NK-92 (cell line): ENCODE data around the gene DNASE2.

Experiments
- DNase-seq: peaks from one replicate; lab custom pipeline; 2025; ENCODE audit not compliant: unreplicated experiment; lab: John Stamatoyannopoulos, UW

DNASE2 gene

DNA sequence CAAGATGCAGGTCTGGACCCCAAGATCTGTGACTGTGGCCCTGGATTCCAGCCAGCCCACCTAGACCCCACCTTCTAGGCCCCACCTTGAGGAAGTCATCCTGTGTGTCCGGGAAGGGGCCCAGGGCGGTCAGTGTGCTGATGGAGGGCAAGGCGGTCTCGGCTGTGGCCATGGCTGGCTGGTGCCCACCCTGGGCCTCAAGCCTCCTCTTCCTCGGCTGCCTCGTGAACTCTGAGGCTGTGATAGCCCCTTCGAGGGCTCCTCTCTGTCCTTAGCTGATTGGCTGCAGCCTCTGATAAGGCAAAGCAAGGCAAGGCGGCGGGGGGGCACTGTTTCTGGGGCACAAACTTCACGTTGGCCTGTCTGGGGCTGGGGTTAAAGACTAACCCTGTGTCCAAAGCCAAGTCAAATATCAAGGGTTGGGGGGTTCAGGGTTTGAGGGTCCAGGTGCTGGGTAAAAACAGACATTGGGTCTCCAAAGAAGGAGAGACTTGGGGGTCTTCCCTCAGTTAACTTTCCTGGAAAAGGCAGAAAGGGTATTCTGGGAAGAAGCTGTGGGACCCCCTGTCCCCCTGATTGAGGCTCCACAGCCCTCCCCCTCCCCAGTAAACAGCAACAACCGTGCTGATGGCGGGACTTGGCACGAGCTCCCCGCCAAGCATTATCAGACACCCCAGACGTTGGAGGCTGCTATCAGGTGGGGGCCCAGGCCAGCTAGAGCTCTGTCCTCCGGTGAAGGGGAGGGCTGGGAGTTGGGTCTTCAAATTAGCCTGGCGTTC lies 5.9 kb upstream of the DNASE2 start, which contains the start of gene KLF1:
KLF1 (minus strand) TSS at position 233 of the 779 bp plus-strand sequence; CDS start at position 172, 61 bp downstream.
- DNase-seq = no peak

DNA sequence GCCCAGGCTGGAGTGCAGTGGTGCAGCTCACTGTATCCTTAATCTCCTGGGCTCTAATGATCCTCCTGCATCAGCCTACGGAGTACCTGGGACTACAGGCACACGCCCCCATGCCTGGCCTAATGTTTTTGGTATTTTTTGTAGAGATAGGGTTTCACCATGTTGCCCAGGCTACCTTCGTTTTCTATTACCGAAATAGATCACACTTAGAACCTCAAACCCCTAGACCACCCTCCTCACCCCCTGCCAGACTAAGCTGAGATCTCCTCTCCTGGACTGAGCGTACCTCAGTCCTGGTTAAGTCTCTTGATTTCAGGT lies 5.4 kb upstream of the DNASE2 start:
- no peak for DNase-seq

DNA sequence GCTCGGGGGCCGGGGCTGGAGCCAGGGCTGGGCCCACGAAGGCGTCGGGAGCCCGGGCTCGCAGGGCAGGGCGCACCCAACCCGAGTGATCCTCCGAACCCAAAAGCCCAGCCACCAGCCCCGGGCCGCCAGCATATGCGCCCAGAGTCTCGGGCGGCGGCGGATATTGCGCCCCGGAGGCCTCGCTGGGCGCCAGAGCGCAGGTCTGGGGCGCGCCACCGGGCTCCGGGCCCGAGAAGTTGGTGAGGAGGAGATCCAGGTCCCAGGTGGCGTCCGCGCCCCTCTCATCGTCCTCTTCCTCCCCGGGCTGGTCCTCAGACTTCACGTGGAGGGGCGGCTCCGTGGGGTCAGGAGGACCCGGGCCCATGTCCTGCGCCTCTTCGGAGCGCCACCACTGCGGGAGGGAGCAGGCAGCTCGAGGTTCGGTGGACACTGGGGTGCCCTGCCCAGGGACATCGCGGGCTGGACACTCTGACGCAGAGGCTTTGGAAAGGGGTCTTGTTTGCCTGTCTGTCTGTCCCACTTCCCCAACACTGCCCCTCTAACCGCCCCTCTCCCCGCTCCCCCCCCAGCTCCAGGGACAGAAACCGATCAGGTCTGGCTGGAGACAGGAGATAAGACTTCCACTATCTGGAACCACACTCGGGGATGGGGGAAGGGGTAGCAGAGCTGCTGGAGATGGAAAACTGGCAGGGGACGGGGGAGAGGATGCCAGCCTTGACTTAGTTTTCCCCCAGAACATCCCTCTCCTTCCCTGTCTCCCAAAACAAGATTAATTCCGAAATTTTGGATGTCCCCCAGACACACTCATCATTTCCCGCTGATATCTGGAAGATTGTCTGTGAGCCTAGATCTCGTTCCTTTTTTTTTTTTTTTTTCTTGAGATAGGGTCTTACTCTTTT lies 4.8 kb upstream of the DNASE2 start:
- no peak for DNase-seq

DNA sequence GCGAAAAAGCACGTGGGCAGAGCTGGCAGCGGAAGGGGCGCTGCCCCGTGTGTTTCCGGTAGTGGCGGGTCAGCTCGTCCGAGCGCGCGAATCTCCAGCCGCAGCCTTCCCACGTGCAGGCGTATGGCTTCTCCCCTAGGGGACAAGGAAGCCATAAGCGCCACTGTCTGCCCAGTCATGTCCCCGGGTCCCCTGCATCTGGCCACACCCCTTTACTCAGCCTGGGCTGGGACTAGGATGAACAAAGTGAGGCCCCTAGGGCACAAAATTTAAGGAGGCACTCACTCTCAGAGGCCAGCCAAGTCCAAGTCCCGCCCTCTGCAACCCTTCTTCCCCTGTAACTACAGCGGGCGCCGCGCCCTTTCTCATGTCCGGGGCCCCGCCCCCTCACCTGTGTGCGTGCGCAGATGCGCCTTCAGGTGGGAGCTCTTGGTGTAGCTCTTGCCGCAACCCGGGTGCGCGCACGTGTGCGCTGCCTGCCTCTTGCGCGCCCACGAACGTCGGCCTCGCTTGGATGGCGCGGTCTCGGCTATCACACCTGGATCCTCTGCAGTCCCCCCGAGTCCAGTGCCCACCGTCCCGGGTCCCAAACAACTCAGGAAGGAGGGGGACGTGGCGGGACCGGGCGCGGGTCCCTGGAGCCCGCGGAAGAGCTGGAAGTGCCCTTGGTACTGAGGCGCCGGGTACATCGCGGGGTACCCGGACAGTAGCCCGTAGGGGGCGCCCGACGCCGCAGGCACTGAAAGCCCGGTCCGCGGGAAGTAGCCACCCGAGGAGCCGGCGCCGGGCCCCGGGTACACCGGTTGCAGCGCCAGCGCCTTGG lies 3.9 kb upstream of the DNASE2 start:
- DNase-seq = no peak

DNA sequence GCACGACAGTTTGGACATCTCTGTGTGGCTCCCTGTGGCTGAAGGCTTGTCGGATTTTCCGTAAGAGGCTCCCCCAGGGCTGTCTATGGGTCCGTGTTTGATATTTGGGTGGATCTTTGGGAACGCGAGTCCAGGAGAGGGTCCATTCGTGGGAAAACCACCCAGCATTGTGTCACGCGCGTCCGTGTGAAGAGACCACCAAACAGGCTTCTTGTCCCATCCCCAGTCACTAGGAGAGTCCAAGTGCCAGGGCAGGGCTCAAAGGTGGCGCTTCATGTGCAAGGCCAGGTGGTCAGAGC lies 3.3 kb upstream of the DNASE2 start:
- DNase-seq = no peak

DNA sequence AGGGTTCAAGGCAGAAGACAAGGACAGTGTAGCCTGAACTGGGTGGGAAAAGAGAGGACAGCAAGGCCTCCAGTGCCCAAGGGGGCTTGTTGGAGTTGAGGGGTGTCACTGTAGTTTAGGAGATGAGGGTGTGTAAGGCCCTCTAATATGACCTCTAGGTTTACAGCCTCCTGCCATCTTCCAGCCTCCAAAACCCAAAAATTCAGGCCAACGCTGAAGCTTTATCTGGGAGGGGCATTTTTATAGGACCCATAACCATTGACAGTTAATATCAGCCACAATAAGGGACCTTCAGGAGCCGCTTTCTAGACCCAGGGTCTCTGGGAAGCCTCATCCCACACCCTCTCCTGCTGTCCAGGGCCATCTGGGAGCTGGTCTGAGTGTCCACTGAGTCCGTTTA lies 3.0 kb upstream of the DNASE2 start:
- no peak for DNase-seq

DNA sequence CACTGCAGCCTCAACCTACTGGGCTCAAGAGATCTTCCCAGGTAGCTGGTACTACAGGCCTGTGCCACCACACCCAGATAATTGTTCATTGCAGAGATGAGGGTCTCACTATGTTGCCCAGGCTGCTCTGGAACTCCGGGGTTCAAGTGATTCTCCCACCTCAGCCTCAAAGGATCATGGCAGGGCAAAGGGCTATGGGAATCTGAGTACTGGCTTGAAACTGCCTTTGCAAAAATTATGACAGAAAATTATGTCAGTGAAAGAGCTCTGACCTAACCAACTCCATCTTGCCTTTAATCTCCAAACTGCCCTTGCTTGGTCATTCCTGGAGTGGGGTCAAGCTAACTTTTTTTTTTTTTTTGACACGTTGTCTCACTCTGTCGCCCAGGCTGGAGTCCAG lies 1.3 kb upstream of the DNASE2 start:
- no peak for DNase-seq

DNA sequence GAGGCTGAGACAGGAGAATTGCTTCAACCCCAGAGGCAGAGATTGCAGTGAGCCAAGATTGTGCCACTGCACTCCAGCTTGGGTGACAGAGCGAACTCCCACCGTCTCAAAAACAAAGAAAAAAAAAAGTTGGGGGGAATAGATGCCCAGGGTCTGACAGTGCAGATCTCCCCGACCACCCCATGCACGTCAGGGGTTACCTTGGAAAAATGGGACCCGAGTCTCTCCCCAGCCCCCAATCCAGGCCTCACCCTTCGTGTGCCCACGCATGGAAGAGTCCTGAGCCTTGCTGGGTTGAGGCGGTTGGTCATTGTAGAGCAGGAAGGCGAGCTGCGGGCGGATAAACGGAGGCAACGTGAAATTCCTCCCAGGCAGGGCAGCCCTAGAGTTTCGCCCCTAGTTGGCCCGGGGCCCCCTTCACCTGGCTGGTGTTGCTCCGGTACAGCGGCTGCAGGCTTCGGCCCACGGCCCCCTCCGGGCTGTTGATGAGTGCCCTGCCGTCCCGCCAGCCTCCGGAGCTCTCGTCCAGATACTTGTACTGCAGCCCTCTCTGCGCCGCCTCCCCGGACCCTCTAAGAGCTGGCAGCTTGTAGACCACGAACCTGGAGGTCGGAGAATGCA lies 588 bp downstream of the DNASE2 start:
- no peak for DNase-seq

DNA sequence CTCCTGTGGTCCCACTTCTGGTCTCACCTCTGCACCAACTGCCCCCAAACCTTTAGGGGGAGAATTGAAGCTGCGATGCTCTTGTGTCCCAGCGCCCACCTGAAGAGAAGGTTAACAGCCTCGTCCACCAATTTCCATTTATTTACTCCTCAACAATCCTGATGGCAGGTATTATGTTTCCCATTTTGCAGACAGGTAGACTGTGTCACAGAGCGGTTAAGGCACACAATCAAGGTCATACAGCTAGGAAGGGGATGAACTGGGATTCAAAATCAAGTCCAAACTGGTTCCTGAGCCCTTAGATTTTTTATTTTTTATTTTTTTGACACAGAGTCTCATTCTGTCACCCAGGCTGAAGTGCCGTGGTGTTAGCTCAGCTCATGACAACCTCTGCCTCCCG lies 6.2 kb downstream of the DNASE2 start:
- DNase-seq = no peak

DNA sequence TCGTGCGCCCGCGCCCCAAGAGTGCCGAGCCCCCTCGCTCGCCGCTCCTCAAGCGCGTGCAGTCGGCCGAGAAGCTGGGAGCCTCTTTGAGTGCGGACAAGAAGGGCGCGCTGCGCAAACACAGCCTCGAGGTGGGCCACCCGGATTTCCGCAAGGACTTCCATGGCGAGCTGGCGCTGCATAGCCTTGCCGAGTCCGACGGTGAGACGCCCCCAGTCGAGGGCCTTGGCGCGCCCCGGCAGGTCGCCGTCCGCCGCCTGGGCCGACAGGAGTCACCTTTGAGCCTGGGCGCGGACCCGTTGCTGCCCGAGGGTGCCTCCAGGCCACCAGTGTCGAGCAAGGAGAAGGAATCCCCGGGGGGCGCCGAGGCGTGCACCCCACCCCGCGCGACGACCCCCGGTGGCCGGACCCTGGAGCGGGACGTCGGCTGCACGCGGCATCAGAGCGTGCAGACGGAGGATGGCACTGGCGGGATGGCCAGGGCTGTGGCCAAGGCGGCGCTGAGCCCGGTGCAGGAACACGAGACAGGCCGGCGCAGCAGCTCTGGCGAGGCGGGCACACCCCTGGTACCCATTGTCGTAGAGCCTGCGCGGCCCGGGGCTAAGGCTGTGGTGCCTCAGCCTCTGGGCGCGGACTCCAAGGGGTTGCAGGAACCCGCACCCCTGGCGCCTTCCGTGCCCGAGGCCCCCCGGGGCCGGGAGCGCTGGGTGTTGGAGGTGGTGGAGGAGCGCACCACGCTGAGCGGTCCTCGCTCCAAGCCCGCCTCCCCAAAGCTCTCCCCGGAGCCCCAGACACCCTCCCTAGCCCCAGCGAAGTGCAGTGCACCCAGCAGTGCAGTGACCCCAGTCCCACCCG lies 7.1 kb downstream of the DNASE2 start:
- DNase-seq = no peak

DNA sequence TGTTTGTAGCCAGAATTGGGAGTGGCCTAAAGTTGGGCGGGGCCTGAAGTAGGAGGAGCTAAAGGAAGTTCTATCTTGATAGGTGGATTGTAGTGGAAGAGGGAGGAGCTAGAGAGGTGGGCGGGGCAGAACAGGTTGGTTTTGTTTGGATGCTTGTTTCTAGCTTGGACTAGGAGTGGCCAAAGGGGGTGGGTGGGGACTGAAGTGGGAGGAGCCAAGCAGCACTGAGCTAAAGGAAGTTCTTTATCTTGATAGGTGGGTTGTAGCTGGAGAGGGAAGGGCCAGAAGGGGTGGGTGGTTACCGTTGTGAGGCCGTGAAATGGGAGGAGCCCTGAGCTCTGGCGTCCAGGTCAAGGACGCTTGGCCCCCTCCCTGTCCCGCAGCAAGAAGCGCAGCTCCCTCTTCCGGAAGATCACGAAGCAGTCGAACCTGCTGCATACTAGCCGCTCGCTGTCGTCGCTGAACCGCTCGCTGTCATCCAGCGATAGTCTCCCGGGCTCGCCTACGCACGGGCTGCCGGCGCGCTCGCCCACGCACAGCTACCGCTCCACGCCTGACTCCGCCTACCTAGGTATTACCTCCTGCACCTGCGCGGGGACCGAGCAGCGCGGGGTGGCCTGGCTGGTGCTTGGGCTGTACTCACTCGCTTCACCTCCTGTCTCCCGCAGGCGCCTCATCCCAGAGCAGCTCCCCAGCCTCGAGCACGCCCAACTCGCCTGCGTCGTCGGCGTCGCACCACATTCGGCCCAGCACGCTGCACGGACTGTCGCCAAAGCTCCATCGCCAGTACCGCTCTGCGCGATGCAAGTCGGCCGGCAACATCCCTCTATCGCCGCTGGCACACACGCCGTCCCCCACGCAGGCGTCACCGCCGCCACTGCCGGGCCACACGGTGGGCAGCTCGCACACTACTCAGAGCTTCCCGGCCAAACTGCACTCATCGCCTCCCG lies 8.0 kb downstream of the DNASE2 start:
- DNase-seq = no peak

DNA sequence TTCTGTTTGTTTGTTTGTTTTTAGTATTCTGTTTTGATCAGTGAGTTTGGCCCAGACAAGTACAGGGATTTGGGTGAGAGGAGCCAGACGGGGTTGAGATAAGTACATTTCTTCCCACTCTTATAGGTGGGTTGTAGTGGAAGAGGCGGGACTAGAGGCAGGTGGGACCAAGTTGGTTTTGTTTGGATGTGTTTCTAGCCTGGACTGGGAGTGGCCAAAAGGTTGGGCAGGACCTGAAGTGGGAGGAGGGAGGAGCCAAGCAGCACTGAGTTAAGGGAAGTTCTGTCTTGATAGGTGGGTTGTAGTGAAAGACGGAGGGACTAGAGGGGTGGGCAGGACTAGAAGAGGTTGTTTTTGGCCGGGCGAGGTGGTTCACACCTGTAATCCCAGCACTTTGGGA lies 9.0 kb downstream of the DNASE2 start:
- no peak for DNase-seq

DNA sequence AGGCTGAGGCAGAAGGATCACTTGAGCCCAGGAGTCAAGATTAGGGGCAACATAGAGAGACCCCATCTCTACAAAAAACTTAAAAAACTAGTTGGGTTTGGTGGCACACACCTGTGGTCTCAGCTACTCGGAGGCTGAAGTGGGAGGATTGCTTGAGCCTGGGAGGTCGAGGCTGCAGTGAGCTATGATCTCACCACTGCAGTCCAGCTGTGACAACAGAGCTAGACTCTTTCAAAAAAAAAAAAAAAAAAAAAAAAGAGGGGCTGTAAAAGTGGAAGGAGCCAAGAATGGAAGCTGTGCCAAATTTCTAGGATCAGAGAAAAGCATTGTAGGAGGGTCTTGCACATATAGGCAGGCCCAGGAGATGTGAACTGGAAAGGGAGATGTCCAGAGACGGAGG lies 9.6 kb downstream of the DNASE2 start:
- DNase-seq = no peak

DNA sequence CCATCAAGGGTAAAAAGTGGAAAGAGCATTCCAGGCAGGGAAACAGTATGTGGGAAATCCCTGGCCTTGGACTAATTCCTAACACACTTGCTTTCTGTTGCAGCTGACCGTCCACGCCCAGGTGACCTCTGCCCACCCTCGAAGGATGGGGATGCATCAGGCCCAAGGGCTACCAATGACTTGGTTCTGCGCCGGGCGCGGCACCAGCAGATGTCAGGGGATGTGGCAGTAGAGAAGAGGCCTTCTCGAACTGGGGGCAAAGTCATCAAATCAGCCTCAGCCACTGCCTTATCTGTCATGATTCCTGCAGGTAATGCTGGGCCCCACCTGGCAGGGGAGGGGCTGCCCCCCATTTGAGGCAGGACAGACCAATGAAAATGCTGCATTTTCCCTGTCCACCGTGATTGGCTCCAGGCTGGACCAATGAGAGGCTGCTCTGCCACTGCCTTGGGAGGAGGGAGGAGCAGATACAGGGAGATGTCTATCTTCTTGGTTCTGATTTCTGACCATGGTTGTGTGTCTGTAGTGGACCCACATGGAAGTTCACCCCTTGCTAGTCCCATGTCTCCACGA lies 12.6 kb downstream of the DNASE2 start:
- no peak for DNase-seq

DNA sequence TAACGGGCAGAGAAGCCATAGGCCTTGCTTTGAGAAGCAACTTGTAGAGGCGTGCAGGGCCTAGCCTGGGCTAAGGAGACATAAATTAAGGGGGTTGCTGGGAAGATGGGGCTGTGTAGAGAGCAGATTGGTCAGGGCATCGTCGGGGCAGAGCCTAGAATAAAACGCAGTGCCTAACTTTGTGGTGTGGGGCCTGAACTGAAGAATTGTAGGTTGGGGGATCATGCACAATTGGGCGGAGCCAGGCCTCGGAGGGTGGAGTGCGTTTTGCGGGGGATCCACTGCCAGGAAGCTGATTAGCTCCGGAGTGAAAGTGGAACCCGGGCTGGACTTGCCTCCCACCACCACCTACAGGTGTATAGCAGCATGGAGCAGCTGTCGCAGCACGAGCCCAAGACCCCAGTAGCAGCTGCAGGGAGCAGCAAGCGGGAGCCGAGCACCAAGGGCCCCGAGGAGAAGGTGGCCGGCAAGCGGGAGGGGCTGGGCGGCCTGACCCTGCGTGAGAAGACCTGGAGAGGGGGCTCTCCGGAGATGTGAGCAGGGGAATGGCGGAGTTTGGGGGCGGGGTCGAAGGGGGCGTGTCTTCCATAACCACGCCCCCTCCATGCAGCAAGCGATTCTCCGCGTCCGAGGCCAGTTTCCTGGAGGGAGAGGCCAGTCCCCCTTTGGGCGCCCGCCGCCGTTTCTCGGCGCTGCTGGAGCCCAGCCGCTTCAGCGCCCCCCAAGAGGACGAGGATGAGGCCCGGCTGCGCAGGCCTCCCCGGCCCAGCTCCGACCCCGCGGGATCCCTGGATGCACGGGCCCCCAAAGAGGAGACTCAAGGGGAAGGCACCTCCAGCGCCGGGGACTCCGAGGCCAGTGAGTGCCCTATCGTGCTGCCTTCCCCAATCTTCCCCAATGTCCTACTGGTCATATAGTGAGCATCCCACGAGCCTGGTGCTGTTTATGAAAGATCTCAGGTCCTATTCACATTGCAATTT lies 13.8 kb downstream of the DNASE2 start:
- DNase-seq = no peak

DNA sequence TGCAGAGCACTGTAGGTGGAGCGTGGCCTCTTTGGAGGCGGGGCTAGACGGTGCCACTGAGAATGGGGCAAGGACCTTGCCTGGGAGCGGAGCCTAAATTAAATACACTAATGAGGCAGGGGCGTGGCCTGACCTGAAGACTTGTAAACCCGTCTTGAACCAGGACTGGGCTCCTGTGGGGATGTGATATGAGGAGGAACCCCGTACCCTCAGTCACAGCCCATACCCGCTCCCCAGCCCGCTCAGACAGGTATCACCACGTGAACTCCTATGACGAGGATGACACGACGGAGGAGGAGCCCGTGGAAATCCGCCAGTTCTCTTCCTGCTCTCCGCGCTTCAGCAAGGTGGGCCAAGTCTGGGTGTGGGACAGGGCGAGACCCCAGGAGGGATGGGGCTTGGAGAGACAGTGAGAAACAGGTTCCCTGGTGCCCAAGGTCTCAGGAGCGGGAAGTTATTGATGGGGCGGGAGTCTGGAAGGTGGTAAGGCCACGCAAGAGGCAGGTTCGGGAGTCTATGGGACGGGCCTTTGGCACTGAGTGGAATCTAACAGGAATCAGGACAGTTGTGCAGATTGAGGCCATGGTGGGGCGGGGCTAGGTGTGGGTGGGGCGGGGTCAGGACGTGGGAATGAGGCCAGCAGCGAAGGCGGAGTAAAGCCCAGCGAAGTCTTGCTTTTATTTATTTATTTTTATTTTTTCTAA lies 14.7 kb downstream of the DNASE2 start:
- no peak for DNase-seq

DNA sequence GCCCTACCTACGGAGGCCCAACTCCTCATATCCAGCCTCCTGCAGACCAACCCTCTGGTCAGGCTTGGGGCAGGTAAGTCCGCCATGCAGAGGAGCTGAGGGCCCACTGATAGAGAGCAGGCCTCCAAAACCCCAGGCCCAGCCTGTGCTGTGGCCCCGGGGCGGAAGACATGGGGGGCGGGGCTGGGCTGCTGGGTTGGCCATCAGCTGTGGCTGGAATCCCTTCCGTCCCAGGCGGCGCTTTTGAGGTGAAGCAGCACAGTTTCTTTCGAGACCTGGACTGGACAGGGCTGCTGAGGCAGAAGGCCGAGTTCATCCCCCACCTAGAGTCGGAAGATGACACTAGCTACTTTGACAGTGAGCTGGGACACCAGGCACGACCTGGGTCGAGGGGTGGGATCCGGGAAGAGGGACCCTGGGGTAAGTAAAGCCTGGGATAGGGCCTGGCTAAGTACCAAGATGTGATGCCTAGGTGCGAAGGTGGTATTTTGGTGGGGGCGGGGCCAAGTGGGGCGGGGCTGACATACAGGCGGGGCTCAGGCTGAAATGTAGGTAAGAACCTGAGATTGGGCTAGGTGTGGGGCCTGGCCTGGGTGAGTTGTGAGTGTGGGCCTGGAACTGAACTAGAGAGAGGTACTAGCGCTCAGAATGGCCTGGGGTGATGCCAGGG lies 15.4 kb downstream of the DNASE2 start:
- DNase-seq = no peak
